Natural killer cell (primary cell): ENCODE measurements around the gene MFAP4. TPM values are rescaled to one million over a fixed set of nuclear protein-coding genes. Genes with fewer than 3 reads are reported as not detected.
A peak's percentile ranks its signal among the peaks of the same experiment; 100 is the strongest.

Experiments
- ATAC-seq, 3 donors: fragments of 150-1000 bp in 2 of 3; fragments of 200-7000 bp in 1 of 3; cut with Tn5 transposase; 1 replicate in 1 of 3; 2 replicates in 2 of 3; pipeline ENCODE4 v1.10.0; 2021; ENCODE audit warnings: mild to moderate bottlenecking in 2 of 3, moderate library complexity in 2 of 3
- DNase-seq, 2 donors: peaks; one replicate each; pipeline versions ENCODE4 v3.0.0 to v3.0.0-alpha.2; 2013 to 2021; ENCODE audit warnings: mixed read lengths in 1 of 2
- H3K27ac ChIP-seq: one replicate; pipeline ENCODE4 v1.5.1; 2013; ENCODE audit warnings: mild to moderate bottlenecking, low read length
- H3K27me3 ChIP-seq: one replicate; pipeline ENCODE4 v1.6.1; 2013; ENCODE audit warnings: low read length; ENCODE audit not compliant: control insufficient read depth, insufficient read depth
- H3K36me3 ChIP-seq: one replicate; pipeline ENCODE4 v1.6.1; 2013; ENCODE audit warnings: low read length; ENCODE audit not compliant: control insufficient read depth, insufficient read depth
- H3K4me1 ChIP-seq: one replicate; pipeline ENCODE4 v1.6.1; 2013; ENCODE audit warnings: low read length; ENCODE audit not compliant: control insufficient read depth, insufficient read depth
- H3K4me3 ChIP-seq: one replicate; pipeline ENCODE4 v1.5.1; 2013; ENCODE audit warnings: low read length
- H3K9me3 ChIP-seq: one replicate; pipeline ENCODE4 v1.6.1; 2013; ENCODE audit warnings: low read length; ENCODE audit not compliant: control insufficient read depth, insufficient read depth
- H3K27ac Mint-ChIP-seq, 2 donors: one replicate each; pipeline ENCODE4 v1.8.0; 2022; ENCODE audit warnings: mild to moderate bottlenecking in 2 of 2, mixed read lengths in 2 of 2, moderate library complexity in 1 of 2
- H3K27me3 Mint-ChIP-seq, 2 donors: one replicate each; pipeline ENCODE4 v1.8.0; 2022; ENCODE audit warnings: low read depth in 2 of 2, mixed read lengths in 2 of 2
- H3K36me3 Mint-ChIP-seq: one replicate; pipeline ENCODE4 v1.8.0; 2022; ENCODE audit warnings: mixed read lengths
- H3K4me1 Mint-ChIP-seq, 2 donors: one replicate each; pipeline ENCODE4 v1.8.0; 2022; ENCODE audit warnings: mixed read lengths in 2 of 2
- H3K4me3 Mint-ChIP-seq: one replicate; pipeline ENCODE4 v1.8.0; 2022; ENCODE audit warnings: mild to moderate bottlenecking, moderate library complexity, mixed read lengths
- H3K9me3 Mint-ChIP-seq, 2 donors: one replicate each; pipeline ENCODE4 v1.8.0; 2022; ENCODE audit warnings: mixed read lengths in 2 of 2
- WGBS: methylation state at CpG from one replicate; pipeline ENCODE4 v1.1.7; 2013; ENCODE audit warnings: missing lambda C conversion rate; ENCODE audit not compliant: insufficient coverage; 5-methylcytosine and 5-hydroxymethylcytosine counted together
- intact Hi-C: fragments of 100-400 bp; cut with micrococcal nuclease; formaldehyde crosslinking; loops from one replicate; pipeline ENCODE4 v1.14.2; 2022
- total RNA-seq, 4 donors: library from RNA; stranded (reverse); fragments of 120-200 nt in 1 of 4; gene quantifications; one replicate each; pipeline versions ENCODE4 v1.2.3 to v1.2.4, GENCODE V29; 2013 to 2022
- TF ChIP-seq, protein P1 (sequence below): fragments of 200-600 bp; IDR thresholded peaks from one replicate; pipeline ENCODE4 v1.8.0; 2022; ENCODE audit warnings: antibody characterized with exemption

Gene MFAP4
- total RNA-seq, 3 donors from 2014 or later (not counting 1 experiment from before 2014, with no cell fraction given), result not detected

DNA sequence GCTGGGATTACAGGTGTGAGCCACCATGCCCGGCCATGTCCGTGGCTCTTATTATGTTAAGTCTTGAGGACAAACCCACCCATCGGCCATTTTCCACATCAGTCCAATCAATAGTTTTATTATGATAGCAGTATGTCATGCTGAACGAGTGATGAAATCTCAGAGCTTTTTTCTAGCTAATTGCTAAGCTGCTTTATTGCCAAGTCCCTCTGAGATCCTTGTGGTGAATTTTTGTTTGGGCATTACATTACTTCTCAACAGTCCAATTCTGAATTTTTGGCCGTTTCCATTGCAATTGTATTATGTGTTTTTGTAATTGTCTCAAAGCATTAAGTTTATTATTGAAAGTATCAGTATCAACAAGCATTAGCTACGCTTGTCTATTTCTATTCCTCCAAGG, 34.9 kb upstream of the MFAP4 start:
- TF ChIP-seq, protein P1, sequence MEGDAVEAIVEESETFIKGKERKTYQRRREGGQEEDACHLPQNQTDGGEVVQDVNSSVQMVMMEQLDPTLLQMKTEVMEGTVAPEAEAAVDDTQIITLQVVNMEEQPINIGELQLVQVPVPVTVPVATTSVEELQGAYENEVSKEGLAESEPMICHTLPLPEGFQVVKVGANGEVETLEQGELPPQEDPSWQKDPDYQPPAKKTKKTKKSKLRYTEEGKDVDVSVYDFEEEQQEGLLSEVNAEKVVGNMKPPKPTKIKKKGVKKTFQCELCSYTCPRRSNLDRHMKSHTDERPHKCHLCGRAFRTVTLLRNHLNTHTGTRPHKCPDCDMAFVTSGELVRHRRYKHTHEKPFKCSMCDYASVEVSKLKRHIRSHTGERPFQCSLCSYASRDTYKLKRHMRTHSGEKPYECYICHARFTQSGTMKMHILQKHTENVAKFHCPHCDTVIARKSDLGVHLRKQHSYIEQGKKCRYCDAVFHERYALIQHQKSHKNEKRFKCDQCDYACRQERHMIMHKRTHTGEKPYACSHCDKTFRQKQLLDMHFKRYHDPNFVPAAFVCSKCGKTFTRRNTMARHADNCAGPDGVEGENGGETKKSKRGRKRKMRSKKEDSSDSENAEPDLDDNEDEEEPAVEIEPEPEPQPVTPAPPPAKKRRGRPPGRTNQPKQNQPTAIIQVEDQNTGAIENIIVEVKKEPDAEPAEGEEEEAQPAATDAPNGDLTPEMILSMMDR, result no peak
- H3K27me3 ChIP-seq, result no peaks in the 10 kb centered on the region
- Mint-ChIP-seq H3K27me3 (no peaks in the 10 kb centered on the region), H3K9me3 (no peaks in the 10 kb centered on the region), H3K4me3 (no peak overlapping the region), H3K36me3 (no peaks in the 10 kb centered on the region), H3K4me1 (peaks cover 0 to 5% of the 10 kb centered on the region in 2 donors), H3K27ac (no peak overlapping the region)
- WGBS, result 95% methylated on average over 5 of the region's 6 CpGs
- intact Hi-C loops, result no loop called here
- ATAC-seq, result no peak
- no peaks in the 10 kb centered on the region for H3K4me1 ChIP-seq
- H3K36me3 ChIP-seq, result no peaks in the 10 kb centered on the region
- H3K27ac ChIP-seq, result no peak overlapping the region
- no peak for DNase-seq
- no peak overlapping the region for H3K4me3 ChIP-seq
- no peaks in the 10 kb centered on the region for H3K9me3 ChIP-seq

DNA sequence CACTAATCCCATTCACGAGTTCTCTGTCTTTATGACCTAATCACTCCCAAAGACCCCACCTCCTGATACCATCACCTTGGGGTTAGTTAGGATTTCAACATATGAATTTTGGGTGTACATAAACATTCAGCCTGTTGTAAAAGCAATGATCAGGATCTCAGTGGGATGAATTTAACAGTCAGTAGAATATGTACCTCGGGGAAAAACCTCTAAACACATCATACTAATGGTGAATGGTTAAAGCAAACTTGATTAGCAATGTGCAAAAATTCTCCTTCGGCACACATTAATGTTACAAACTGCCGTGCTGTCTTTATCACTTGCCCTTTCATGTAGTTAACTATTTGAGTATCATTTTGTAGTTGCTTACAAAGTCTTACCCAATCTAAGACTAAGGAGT, 34.2 kb upstream of the MFAP4 start:
- Histone ChIP-seq H3K4me3 (no peak overlapping the region), H3K9me3 (no peaks in the 10 kb centered on the region), H3K27me3 (no peaks in the 10 kb centered on the region), H3K4me1 (no peaks in the 10 kb centered on the region), H3K36me3 (no peaks in the 10 kb centered on the region), H3K27ac (no peak overlapping the region)
- Mint-ChIP-seq H3K4me3 (no peak overlapping the region), H3K36me3 (no peaks in the 10 kb centered on the region), H3K27me3 (no peaks in the 10 kb centered on the region), H3K4me1 (peaks cover 0 to 5% of the 10 kb centered on the region in 2 donors), H3K9me3 (no peaks in the 10 kb centered on the region), H3K27ac (no peak overlapping the region)
- TF ChIP-seq, protein P1, result no peak
- ATAC-seq (no peak), DNase-seq (no peak)
- intact Hi-C loops, result no loop called here
- no CpG with 5 or more reads among the region's 4 CpGs for WGBS

DNA sequence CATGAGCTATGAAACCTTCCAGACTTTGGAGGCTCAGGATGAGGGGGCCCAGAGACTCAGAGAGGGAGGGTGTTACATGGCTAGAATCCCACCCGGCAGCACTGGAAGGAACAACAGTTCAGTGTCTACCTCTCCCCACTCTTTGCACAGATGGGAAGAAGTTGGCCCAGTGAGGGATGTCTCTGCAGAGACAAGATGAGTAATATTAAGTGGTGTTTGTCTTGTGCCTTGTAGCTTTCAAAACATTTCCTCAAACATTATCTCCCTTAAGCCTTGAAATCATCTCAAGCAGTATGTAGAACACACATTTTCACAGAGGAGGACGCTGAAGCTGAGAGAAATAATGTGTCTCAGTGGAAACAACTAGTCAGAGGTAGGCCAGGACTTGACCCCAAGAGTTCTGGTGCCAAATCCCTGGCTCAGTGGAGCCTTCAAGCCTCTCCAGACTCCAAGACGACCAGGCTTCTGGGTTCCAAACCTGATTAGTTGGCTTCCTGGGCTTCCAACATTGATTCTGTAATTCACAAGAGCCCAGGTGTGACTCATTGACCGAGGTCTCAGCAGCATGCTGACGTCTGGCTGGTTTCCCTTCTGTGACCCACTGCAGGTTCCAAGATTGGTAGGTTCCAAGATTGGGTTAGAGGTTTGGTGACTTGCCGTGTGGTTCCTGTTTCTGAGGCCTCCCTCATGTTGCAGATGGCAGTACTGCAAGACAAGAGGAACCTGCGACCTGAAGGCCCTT, 31.4 kb upstream of the MFAP4 start:
- Mint-ChIP-seq H3K27me3 (no peaks in the 10 kb centered on the region), H3K4me1 (peaks cover 0 to 5% of the 10 kb centered on the region in 2 donors), H3K4me3 (no peak overlapping the region), H3K27ac (no peak overlapping the region), H3K9me3 (no peaks in the 10 kb centered on the region), H3K36me3 (no peaks in the 10 kb centered on the region)
- TF ChIP-seq, protein P1, result no peak
- no peaks in the 10 kb centered on the region for H3K4me1 ChIP-seq
- 51% methylated on average over 7 of the region's 7 CpGs for WGBS
- ATAC-seq (no peak), DNase-seq (peak in 1 of 2 donors; percentile 28)
- no peak overlapping the region for H3K4me3 ChIP-seq
- no peaks in the 10 kb centered on the region for H3K27me3 ChIP-seq
- H3K36me3 ChIP-seq, result no peaks in the 10 kb centered on the region
- no peak overlapping the region for H3K27ac ChIP-seq
- no peaks in the 10 kb centered on the region for H3K9me3 ChIP-seq
- intact Hi-C loops, result no loop called here

- H3K27me3 Mint-ChIP-seq, result no peaks in the 10 kb centered on the region
- DNase-seq (peak in 1 of 2 donors; percentile 9), ATAC-seq (no peak)
- no peaks in the 10 kb centered on the region for H3K36me3 Mint-ChIP-seq
- H3K27ac ChIP-seq, result no peak overlapping the region
- no peak overlapping the region for H3K4me3 Mint-ChIP-seq
- no peaks in the 10 kb centered on the region for H3K36me3 ChIP-seq
- no peaks in the 10 kb centered on the region for H3K9me3 Mint-ChIP-seq
- H3K27me3 ChIP-seq, result no peaks in the 10 kb centered on the region
- 66% methylated on average over 3 of the region's 3 CpGs for WGBS
- no peaks in the 10 kb centered on the region for H3K4me1 ChIP-seq
- peaks cover 0 to 5% of the 10 kb centered on the region in 2 donors for H3K4me1 Mint-ChIP-seq
- no peak overlapping the region for H3K27ac Mint-ChIP-seq
- H3K4me3 ChIP-seq, result no peak overlapping the region
- no peaks in the 10 kb centered on the region for H3K9me3 ChIP-seq
- intact Hi-C loops, result no loop called here
- TF ChIP-seq, protein P1, result no peak
Observed at GRCh38 chr17:19417611-19418010, 30.6 kb upstream of the MFAP4 start.
